Endodermal cell (in vitro differentiated cells): Measurements from ENCODE around the gene KIAA0586. TPM values are rescaled to one million over a fixed set of nuclear protein-coding genes. Genes with fewer than 3 reads are reported as not detected.
"Not testable (repeated sequence)": the region's sequence is repeated elsewhere in the genome, so short reads cannot be mapped to it uniquely, and the experiment has no call there.

Experiments
- DNase-seq: peaks from one replicate; pipeline ENCODE4 v3.0.0-alpha.2; 2017
- H3K27ac ChIP-seq: 2 replicates; pipeline ENCODE4 v1.5.1; 2013; ENCODE audit warnings: mild to moderate bottlenecking, low read depth, low read length, moderate library complexity
- H3K27me3 ChIP-seq: 2 replicates; pipeline ENCODE4 v1.6.1; 2013; ENCODE audit warnings: mild to moderate bottlenecking, low read length, moderate library complexity; ENCODE audit not compliant: insufficient read depth, control insufficient read depth, poor library complexity, severe bottlenecking
- H3K36me3 ChIP-seq: 2 replicates; pipeline ENCODE4 v1.7.0; 2013; ENCODE audit warnings: mild to moderate bottlenecking, low read length, moderate library complexity; ENCODE audit not compliant: control insufficient read depth, insufficient read depth
- H3K4me1 ChIP-seq: one replicate; pipeline ENCODE4 v1.7.0; 2013; ENCODE audit warnings: low read length; ENCODE audit not compliant: control insufficient read depth, insufficient read depth
- H3K4me3 ChIP-seq: 2 replicates; pipeline ENCODE4 v1.5.1; 2013; ENCODE audit warnings: mild to moderate bottlenecking, low read length, moderate library complexity
- H3K9ac ChIP-seq: 2 replicates; pipeline ENCODE4 v1.6.1; 2013; ENCODE audit warnings: mild to moderate bottlenecking, low read length, moderate library complexity; ENCODE audit not compliant: poor library complexity, severe bottlenecking; ENCODE audit errors: extremely low read depth
- H3K9me3 ChIP-seq: 2 replicates; pipeline ENCODE4 v1.6.1; 2013; ENCODE audit warnings: mild to moderate bottlenecking, low read length, moderate library complexity; ENCODE audit not compliant: control insufficient read depth
- H3K27ac Mint-ChIP-seq: 2 replicates; pipeline ENCODE4 v1.8.0; 2020; ENCODE audit warnings: mixed read lengths
- H3K27me3 Mint-ChIP-seq: 2 replicates; pipeline ENCODE4 v1.8.0; 2021; ENCODE audit warnings: mild to moderate bottlenecking, mixed read lengths; ENCODE audit not compliant: insufficient read depth
- H3K36me3 Mint-ChIP-seq: 2 replicates; pipeline ENCODE4 v1.8.0; 2020; ENCODE audit warnings: low read depth, mixed read lengths
- H3K4me1 Mint-ChIP-seq: 2 replicates; pipeline ENCODE4 v1.8.0; 2020; ENCODE audit warnings: mixed read lengths
- H3K4me3 Mint-ChIP-seq: 2 replicates; pipeline ENCODE4 v1.8.0; 2020; ENCODE audit warnings: mild to moderate bottlenecking, moderate library complexity, mixed read lengths
- H3K9me3 Mint-ChIP-seq: 2 replicates; pipeline ENCODE4 v1.8.0; 2020; ENCODE audit warnings: mild to moderate bottlenecking, mixed read lengths
- CTCF ChIP-seq: fragments of 200-600 bp; sonication (generic); conservative IDR thresholded peaks from 2 replicates; pipeline ENCODE4 v1.5.0; 2021; ENCODE audit warnings: antibody characterized with exemption, mild to moderate bottlenecking
- WGBS, 2 experiments: methylation state at CpG; one replicate each; pipeline versions ENCODE4 v1.1.5 to v1.1.7; 2013; ENCODE audit warnings: missing lambda C conversion rate in 2 of 2, mixed read lengths in 1 of 2; ENCODE audit not compliant: insufficient coverage in 1 of 2, insufficient read length in 1 of 2; 5-methylcytosine and 5-hydroxymethylcytosine counted together
- total RNA-seq, 2 donors: library from RNA; stranded (reverse); fragmentation: NEBNext Ultra II Directional in 1 of 2; extraction: Animal tissue kit (Norgen Biotek cat#: 25700) in 1 of 2; gene quantifications; 2 replicates in 1 of 2; 3 replicates in 1 of 2; pipeline ENCODE4 v1.2.1, GENCODE V29; 2021

Gene KIAA0586
- total RNA-seq, 2 donors from 2014 or later = 14.2 to 26.4 TPM

- Mint-ChIP-seq H3K4me3 (no peak overlapping the region), H3K27ac (no peak overlapping the region), H3K36me3 (peaks cover 10% of the 10 kb centered on the region), H3K9me3 (peaks cover 8% of the 10 kb centered on the region), H3K4me1 (no peaks in the 10 kb centered on the region), H3K27me3 (no peaks in the 10 kb centered on the region)
- H3K9me3 ChIP-seq = peaks cover 9% of the 10 kb centered on the region
- H3K36me3 ChIP-seq = peaks cover 5% of the 10 kb centered on the region
- no peak overlapping the region for H3K27ac ChIP-seq
- H3K27me3 ChIP-seq = no peaks in the 10 kb centered on the region
- H3K4me3 ChIP-seq = no peak overlapping the region
- H3K4me1 ChIP-seq = no peaks in the 10 kb centered on the region
- no peak overlapping the region for H3K9ac ChIP-seq
- WGBS, 2 experiments = 80 to 97% methylated on average over 2 of the region's 3 CpGs
- no peak for DNase-seq
- no peak for TF ChIP-seq CTCF
Measured at GRCh38 chr14:58513272-58513671, 85.8 kb downstream of the KIAA0586 start.

GRCh38 chr14:58517592-58517991 is 90.1 kb downstream of the KIAA0586 start:
- WGBS, 2 experiments = 100% methylated on average over 1 of the region's 1 CpG
- H3K27me3 ChIP-seq = no peaks in the 10 kb centered on the region
- peaks cover 9% of the 10 kb centered on the region for H3K9me3 ChIP-seq
- peaks cover 5% of the 10 kb centered on the region for H3K36me3 ChIP-seq
- Mint-ChIP-seq H3K36me3 (peaks cover 18% of the 10 kb centered on the region), H3K9me3 (peaks cover 8% of the 10 kb centered on the region), H3K27ac (no peak overlapping the region), H3K27me3 (no peaks in the 10 kb centered on the region), H3K4me3 (no peak overlapping the region), H3K4me1 (no peaks in the 10 kb centered on the region)
- no peak for TF ChIP-seq CTCF
- DNase-seq = no peak
- H3K27ac ChIP-seq = no peak overlapping the region
- H3K4me3 ChIP-seq = no peak overlapping the region
- no peaks in the 10 kb centered on the region for H3K4me1 ChIP-seq
- no peak overlapping the region for H3K9ac ChIP-seq

- H3K36me3 ChIP-seq, H3K9ac ChIP-seq, H3K27me3 ChIP-seq, H3K4me1 Mint-ChIP-seq, DNase-seq, H3K27me3 Mint-ChIP-seq, H3K4me1 ChIP-seq, H3K27ac ChIP-seq, H3K4me3 ChIP-seq, H3K27ac Mint-ChIP-seq, H3K9me3 ChIP-seq, H3K4me3 Mint-ChIP-seq: not testable (repeated sequence)
- WGBS, 2 experiments = 93 to 95% methylated on average over 10 of the region's 10 CpGs
- peaks cover 39% of the 10 kb centered on the region for H3K36me3 Mint-ChIP-seq
- peaks cover 42% of the 10 kb centered on the region for H3K9me3 Mint-ChIP-seq
Measured at GRCh38 chr14:58525691-58526090, 98.2 kb downstream of the KIAA0586 start.

GRCh38 chr14:58533446-58533845 is 105.9 kb downstream of the KIAA0586 start:
- Mint-ChIP-seq H3K4me1 (peaks cover 7% of the 10 kb centered on the region), H3K27ac (peak overlapping the region; percentile 37), H3K27me3 (no peaks in the 10 kb centered on the region), H3K36me3 (peaks cover 1% of the 10 kb centered on the region), H3K4me3 (no peak overlapping the region), H3K9me3 (peaks cover 24% of the 10 kb centered on the region)
- H3K36me3 ChIP-seq = no peaks in the 10 kb centered on the region
- peaks cover 4% of the 10 kb centered on the region for H3K9me3 ChIP-seq
- no peaks in the 10 kb centered on the region for H3K4me1 ChIP-seq
- WGBS, 2 experiments = 74 to 90% methylated on average over 2 to 4 of the region's 5 CpGs
- no peaks in the 10 kb centered on the region for H3K27me3 ChIP-seq
- no peak overlapping the region for H3K9ac ChIP-seq
- DNase-seq = no peak
- no peak overlapping the region for H3K4me3 ChIP-seq
- TF ChIP-seq CTCF = no peak
- H3K27ac ChIP-seq = peak overlapping the region; percentile 80
